HG03175 (cell line): ENCODE results near the gene OPN4.

Experiments used
- ATAC-seq: cut with Tn5 transposase; IDR thresholded peaks from one replicate; pipeline ENCODE4 v1.9.1; 2021; ENCODE audit warnings: mild to moderate bottlenecking, moderate library complexity; ENCODE audit not compliant: unreplicated experiment

The OPN4 gene

DNA sequence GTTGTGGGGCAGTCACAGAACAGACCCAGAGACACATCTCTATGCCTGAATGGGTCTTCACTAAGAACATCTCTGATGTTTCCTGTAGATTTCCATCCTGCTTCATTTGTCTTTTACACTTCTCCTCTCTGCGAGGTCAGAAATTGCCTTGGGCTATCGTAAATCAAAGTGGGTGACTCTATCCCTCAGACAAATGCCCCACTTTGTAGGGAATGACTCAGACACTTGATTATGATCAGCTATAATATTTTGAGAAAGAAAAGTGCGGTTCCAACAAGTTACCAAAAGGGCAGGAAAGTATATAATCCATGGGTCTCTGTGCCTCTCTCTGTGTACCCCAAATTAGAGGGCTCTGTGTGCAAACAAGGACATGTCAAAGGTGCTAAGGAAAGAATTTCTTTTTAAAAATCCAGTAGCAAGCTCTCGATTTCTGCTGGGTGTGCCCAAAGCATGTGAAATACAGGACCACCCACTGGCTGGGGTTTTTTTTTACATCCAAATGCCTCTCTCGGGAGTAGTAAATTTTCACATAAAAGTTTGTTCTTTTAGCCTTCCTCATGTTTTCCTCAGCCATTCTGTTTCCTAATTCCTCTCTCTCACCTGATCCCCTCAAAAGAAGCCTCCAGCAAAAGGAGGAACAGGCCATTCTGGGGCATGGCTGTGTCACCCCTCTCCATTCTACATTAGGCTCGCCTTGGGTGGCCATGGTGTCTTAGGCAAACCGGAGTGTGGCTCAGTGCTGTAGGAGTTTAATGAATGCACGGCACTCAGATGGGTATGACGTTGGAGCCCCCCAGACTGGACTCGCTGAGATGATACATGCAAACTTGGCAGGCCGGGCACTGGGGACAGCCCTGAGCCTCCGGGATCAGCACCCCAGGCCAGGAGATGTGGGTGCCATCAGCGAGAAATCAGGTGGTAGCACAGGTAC lies 6.3 kb upstream of the OPN4 start:
- ATAC-seq, result no peak

DNA sequence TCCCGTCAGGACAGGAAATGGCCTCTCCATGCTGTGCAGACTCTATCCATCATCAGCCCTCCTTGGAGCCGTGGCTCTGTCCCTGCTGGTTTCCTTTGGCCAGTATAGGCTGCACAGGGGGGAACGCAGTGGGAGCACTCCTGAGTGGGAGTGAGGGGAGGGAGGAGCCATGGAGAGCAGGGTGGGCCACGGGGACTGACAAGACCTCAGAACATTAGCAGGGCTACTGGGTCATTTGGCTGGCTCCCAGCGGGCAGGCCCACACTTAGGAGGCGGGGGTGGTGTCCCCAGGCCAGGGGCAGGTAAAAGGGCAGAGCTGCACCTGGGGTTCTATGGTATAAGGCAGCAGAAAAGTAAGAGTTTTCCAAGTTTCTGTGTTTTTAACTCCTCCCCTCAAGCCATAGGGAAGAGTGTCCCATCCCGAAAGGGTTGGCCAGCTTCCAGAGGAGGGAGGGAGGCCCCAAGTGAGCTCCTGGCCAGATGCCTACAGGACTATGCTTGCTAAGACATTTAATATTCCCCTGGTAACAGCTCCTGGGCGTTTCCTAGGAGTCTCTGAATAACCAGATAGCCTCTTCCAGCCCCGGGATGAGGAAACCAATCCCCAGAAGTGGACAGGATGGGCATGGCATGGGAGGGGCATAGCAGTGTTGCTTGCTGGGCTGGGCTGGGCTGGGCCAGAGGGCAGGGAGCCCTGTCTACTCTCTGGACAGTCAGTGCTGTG lies 5.5 kb upstream of the OPN4 start:
- no peak for ATAC-seq

DNA sequence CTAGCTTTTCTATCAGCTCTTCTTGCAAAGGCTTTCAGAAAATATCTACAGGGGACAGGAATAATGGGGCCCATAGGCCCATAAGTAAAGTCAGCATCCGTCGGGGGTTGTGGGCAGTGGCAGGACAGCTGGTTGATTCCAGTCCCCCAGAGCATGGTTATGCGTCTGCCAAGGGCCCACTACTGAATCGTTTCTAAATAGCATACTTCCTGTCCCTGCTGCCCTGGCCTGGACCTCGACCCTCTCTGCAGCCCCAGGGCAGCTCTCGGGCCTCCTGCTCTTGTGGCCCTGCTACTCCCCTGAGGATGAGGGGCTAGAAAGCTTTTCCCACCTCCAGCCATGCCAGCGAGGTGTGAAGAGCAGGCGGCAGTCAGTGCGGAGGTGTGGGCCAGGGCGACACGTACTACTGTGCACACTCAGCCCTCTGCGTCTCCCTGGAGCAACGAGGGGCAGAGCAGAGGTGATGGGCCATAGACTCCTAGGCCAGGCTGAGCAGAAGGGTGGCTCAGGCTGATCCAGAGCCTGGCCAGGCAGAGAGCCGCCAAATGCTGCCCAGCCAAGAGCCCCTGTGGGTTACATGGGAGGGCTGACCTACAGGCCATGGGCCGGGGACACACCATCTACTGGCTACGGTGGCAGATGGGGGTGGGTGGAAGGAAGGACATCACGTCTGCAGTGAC lies 4.7 kb upstream of the OPN4 start:
- ATAC-seq, result no peak

DNA sequence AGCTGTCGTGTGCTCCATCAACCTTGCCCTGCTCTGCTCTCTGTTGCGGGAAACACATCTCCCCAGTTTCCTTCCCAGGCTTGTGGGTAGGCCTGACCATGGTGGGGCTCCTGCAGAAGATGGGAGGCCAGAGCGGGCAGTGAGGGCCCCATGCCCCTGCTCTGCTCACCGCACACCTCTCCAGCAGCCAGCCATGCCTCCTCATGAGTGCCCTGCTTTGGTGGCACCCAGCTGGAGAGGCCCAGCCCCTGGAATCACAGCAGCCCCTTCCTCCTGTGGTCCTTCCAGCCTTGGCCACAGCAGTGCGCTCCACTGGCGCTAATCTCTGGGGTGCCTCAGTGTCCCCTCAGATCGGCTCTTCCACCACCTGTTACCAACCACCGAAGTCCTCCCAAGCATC lies 4.2 kb upstream of the OPN4 start:
- ATAC-seq, result no peak

DNA sequence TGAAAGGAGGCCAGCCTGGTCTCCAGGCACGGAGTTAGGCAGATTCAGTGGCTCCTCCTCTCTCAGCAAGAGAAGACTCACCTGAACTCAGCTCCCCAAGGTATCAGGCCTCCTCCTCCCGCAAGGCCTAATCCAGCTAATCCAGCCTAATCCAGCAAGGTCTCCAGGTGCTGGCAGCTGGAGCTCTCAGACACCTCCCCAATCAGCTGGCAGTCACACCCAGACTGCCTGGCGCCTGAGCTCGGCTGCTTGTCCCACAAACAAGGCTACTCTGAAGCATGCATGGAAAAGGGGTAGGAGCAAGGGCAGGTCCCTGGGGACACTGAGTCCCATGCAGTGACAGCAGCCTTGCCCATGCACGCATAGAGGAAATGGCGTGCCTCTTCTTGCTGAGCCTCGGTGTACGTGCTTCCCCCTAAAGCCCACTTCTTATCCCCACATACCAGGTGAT lies 3.3 kb upstream of the OPN4 start:
- no peak for ATAC-seq

DNA sequence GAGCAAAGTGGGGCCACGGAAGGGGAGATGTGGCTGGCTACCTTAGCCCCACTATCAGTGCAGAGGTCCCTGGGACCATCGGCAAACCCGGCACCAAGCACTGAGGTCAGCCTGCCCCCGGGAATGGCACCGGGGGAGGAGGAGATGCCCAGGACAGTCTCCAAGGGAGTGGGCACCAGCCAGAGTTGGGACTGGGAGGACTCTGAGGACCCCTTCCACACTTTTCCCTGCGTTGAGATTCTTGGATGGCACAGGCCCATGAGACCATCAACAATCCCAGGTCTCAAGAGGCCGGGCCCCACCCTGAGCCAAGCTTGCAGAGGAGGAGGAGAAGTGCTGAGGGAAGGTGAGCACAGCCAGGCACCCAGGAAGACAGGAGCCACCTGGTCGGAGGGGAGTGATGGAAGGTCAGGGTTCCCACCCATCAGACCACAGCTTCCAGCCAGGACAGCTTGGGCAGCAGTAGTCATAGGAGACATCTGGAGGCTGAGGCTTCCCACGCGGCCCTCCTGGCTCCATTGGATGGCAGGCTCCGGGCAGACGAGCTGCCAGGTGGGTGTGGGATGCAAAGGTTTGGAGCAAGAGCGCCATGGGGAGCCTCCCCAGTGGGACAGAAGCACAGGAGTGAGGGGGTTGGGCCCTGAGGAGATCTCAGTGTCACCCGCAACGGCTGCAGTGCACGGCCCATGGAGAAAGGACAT lies 2.6 kb upstream of the OPN4 start:
- ATAC-seq, result no peak

DNA sequence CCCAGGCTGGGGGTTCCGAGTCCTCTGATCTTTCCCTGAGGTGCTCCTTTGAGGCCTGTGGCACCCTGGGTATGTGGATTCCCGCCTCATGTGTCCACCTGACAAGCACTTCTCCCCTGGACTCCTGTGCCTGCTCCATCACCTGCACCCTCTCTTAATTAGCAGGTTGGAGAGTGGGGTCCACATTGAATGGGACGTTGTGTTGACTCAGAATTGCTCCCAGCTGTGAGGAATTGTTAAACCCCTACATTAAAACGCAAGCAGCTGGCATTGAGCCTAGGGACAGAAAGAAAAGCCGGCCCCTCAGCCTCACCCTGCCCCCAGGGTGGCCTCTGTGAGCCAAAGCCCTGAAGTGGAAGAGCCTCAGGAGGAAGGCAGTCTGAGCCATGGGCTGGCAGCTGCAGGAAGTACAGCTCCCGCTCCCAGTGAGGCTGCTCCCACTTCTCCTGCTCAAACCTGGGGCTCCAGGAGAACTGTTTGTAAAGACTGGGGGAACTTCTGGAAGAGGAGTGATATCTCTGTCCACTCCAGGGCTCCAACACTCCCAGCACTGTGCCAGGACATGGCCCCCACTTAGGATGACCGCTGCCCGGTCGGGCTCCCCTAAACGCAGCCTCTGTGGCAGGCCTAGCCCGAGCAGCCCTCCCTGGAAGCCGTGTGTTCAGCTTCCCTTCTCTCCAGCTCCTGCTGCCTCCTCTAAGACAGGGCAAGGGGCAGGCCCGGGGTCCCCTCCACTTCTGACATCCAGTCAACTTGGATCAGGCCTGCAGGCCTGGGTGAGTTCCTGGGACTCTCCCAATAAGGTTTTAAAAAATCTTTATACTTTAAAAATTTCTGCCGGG lies 1.8 kb upstream of the OPN4 start:
- ATAC-seq, result no peak

DNA sequence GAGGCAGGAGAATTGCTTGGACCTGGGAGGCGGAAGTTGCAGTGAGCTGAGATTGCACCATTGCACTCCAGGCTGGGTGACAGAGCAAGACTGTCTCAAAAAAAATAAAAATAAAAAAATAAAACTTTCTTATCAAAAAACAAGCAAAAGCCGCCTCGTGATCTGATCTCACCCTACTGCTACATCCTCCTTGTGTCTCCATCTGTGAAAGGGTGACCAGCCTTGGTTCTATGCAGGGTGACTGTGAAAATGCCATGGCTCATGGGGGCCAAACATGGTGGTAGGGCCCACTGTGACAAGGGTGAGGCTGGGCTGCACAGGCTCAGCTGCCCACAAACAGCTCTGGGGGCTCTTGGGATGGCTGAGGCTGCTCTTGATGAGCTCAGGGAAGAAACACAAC lies 968 bp upstream of the OPN4 start:
- ATAC-seq, result no peak

DNA sequence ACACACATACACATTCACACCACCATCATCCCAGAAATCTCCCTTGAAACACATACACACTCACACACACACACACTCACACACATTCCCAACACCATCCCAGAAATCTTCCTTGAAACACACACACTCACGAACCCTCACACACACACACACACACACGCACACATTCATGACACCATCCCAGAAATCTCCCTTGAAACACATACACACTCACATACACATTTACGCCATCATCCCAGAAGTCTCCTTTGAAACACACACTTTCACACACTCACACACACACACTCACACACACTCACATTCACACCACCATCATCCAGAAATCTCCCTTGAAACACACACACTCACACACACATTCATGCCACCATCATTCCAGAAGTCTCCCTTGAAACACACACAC lies 360 bp upstream of the OPN4 start:
- no peak for ATAC-seq

DNA sequence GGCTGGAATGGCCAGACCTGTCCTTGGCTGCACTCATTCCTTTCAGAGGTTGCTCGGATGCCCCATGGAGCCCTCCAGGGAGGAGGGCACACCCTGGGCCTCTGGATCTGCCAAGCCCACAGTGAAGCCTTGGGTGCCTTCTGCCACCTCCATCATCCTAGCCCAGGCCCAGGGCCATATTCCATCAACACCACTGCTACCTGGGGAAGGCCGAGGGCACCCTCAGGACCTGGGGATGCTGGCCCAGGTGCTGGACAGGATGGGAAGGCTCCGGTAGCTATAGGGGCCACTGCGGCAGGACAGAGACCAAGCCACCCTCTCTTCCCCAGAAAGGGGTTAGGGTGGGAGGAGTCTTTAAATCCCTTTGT lies 810 bp downstream of the OPN4 start:
- ATAC-seq, result no peak

DNA sequence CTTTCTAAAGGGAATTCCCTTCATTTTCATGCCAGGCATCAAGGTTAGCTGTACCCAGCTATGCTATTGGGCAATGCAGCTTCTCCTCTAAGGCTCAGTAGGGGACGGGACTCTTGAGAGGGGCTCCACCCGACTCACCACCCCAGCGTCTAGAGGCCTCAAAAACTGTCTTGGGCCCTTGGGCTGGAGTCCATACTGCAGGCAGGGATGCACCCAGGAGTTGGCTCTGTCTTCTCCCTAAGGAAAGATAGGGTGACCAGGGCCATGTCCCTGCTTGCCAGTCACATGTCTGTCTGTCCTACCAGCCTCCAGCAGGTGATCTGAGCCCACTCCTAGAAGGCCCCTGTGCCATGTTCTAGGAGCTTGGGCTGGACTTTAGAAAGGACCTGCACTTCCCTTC lies 1.2 kb downstream of the OPN4 start:
- no peak for ATAC-seq

DNA sequence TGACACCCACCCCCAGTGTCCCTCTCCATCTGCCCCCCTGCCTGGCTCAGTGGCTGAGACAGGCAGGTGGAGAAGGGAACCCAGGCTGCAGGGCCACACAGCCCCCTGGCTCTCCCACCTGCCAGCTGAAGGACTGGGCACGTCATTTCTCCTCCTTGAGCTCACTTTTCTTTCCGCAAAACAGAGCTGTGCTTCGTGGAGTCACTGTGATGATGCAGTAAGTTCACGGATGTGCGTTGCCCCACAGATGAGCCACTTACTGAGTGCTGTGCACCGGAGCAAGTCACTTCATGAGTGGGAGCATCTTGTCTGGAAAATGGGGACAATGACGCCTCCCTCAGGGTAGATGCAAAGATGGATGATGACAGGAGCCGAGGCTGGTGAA lies 2.7 kb downstream of the OPN4 start:
- ATAC-seq, result no peak

DNA sequence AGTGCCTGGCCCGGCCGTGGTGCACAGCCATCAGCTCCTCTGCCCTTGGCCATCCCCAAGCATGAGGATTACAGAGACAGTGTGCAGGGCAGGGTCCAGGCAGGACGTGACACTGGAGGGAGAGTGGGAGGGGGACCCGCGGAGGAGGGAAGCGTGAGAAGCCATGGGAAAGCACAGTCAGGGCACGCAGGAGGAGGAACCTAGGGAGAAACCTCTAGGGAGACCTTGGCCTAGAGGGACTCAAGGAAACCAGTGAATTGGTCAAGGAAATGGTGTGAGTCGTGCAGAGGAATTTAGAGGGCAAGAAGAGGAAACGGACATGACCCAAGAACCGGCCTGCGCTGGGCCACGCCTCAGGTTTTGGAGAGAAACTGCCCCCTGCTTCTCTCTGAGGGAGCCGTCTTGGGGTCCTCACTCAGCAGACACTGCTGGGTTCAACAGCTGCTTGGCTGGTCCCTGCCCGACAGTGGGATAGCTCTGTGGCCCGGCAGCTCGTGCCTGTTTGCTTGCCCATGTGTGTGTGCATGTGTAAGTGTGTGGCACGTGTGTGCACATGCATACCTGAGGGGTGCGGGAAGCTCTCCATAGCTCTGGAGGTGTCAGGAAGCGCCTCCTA lies 3.2 kb downstream of the OPN4 start:
- ATAC-seq, result no peak

DNA sequence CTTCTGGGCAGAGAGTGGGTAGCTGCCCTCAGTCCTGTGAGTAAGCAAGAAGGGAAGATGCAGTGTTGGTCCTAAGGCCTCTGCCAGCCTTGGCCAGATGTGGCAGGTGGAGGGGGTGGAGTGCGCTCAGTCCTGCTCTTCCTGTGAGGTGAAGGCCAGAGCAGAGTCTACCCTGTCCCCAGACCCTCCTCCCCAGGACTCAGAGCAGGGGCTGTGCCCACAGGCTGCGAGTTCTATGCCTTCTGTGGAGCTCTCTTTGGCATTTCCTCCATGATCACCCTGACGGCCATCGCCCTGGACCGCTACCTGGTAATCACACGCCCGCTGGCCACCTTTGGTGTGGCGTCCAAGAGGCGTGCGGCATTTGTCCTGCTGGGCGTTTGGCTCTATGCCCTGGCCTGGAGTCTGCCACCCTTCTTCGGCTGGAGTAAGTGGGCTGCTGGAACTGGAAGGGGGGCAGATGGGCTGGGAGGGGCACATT lies 4.0 kb downstream of the OPN4 start:
- ATAC-seq, result no peak

DNA sequence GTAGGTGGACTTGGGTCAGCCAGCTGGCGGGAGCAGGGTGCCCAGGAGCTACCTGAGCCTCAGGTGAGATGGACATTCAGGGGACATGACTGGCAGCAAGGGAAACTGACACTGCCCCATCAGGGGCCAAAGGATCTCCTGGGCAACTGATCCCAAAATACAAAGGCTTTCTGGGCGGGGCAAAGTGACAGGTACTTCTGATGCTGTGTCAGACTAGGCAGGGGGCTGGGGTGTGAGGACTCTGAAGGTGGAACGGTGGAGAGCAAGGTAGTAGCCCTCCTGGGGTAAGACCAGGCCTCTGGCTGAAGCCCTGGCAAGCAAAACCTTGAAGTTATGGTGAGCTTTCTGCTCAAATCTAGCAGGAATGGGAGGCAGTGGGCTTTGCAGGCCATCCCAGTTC lies 4.4 kb downstream of the OPN4 start:
- ATAC-seq, result no peak

DNA sequence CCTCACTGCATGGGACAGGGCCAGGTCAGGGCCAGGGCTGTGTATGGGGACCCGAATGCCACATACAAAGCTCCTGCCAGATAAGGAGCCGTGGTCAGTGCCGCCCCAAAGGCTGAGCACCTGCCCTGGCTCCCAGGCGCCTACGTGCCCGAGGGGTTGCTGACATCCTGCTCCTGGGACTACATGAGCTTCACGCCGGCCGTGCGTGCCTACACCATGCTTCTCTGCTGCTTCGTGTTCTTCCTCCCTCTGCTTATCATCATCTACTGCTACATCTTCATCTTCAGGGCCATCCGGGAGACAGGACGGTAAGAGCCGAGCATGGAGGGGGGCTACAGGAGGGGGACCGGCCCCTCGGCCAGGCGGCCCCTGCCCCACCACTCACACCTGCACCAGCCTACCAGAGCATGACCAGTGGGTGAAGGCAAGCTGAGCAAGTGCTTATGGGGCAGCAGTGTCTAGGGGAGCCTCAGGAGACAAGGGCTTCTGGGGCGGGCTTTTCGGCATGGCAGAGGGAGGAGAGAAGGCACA lies 4.9 kb downstream of the OPN4 start:
- no peak for ATAC-seq

DNA sequence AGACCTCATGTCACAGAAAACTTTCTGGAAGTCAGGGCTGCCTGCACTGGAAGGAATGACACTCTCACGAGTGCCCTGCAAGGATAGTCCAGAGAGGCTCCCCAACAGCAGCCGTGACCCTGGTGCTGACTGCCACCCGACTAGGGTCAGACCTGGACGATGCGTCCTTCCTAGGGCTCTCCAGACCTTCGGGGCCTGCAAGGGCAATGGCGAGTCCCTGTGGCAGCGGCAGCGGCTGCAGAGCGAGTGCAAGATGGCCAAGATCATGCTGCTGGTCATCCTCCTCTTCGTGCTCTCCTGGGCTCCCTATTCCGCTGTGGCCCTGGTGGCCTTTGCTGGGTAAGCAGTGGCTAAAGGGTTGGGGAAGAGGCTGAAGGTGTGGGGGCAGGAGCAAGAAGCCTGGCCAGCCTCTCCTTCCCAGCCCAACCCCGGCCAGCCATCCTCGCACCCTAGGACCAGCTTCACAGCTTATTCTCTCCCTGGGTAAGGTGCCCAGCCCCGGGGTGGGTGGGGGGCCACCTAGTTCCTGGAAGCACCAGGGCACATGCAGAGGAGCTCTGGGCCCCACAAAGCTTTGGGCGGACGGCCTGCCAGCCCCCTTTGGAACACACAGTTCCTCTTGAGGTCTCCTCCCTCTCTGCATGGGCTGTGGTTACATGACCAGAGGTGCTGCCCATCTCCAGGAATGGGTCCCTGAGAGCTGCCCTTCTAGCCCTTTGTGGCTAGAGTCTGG lies 5.5 kb downstream of the OPN4 start:
- no peak for ATAC-seq

DNA sequence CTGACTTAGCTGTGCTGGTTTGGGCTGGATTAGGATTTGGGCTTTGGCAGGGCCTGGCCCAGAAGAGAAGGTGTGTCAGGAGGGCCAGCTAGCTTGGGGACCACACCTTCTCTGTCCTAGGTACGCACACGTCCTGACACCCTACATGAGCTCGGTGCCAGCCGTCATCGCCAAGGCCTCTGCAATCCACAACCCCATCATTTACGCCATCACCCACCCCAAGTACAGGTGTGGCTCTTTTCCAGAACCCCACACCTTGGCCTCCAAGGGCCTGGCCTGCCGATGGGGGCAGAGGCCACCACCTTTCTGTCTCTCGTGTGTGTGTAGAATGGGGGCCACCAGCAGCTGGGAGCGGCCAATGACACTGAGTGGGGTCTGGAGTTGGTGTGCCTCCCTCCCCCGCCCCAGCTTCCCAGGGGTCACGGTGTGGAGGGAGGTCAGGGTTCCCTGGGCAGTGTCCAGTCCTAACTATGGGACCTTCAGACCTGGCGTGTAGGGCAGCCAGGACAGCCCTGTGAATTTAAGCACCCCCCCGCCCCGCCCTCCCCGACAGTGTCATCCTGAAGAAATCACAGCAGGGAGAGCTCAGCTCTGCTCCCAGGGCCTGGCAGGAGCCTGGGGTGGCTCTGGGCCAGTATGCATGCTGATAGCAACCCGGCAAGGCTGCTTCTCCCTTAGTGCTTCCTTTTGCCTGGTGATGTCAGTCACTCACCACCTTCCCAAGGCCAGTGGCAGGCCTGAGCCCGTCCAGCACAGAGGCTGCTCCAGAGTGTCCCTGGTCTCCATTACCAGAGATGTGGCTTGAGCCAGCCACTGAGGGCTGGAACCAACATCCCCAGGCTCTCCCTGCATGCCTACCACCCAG lies 7.0 kb downstream of the OPN4 start:
- ATAC-seq, result no peak
